Adrenal gland (tissue), 12 donors: ENCODE results near the gene DSTN. TPM values are rescaled to one million over a fixed set of nuclear protein-coding genes. Genes with fewer than 3 reads are reported as not detected.

Experiments used
- DNase-seq, 7 donors: peaks; one replicate each; pipeline ENCODE4 v3.0.0-alpha.2; 2019 to 2020
- H3K27ac ChIP-seq, 5 donors: fragments of 200-600 bp; sonication (generic) in 4 of 5; 1 replicate in 3 of 5; 2 replicates in 2 of 5; pipeline versions ENCODE4 v1.5.1 to v1.8.0; 2016 to 2020; ENCODE audit warnings: mild to moderate bottlenecking in 1 of 5
- H3K27me3 ChIP-seq: fragments of 200-600 bp; 2 replicates; pipeline ENCODE4 v1.8.0; 2021
- H3K36me3 ChIP-seq, 2 donors: fragments of 200-600 bp; replicated peaks in 1 of 2; 1 replicate in 1 of 2; 2 replicates in 1 of 2; pipeline versions ENCODE4 v1.5.1 to v1.8.0; 2018 to 2022
- H3K4me1 ChIP-seq, 2 donors: fragments of 200-600 bp; replicated peaks in 1 of 2; 1 replicate in 1 of 2; 2 replicates in 1 of 2; pipeline versions ENCODE4 v1.5.1 to v1.8.0; 2018 to 2021
- H3K4me3 ChIP-seq, 4 donors: fragments of 200-600 bp; sonication (generic) in 3 of 4; one replicate each; pipeline ENCODE4 v1.5.1; 2016 to 2018
- H3K9me3 ChIP-seq, 3 donors: fragments of 200-600 bp; sonication (generic) in 1 of 3; replicated peaks in 1 of 3; 1 replicate in 2 of 3; 2 replicates in 1 of 3; pipeline versions ENCODE4 v1.5.1 to v1.8.0; 2016 to 2021
- POLR2A ChIP-seq, 2 donors: fragments of 450-650 bp; IDR thresholded peaks; one replicate each; pipeline ENCODE4 v1.6.1; 2017; ENCODE audit warnings: antibody characterized with exemption in 2 of 2, mild to moderate bottlenecking in 2 of 2, moderate library complexity in 1 of 2
- WGBS, 4 donors: extraction: QIAGEN DNeasy Blood & Tissue Kit in 2 of 4; methylation state at CpG; one replicate each; pipeline versions ENCODE4 v1.1.5 to v1.1.7; 2013 to 2017; 5-methylcytosine and 5-hydroxymethylcytosine counted together
- intact Hi-C, 2 donors: fragments of 100-400 bp; cut with DNase I; formaldehyde crosslinking; loops; one replicate each; pipeline versions ENCODE4 v1.14.1 to v1.15.0; 2022 to 2023
- polyA plus RNA-seq, 3 donors: library from polyadenylated mRNA; stranded (reverse); fragments of 200-250 nt in 2 of 3; fragments of 350-450 nt in 1 of 3; fragmentation: Illumina TruSeq in 1 of 3; extraction: RNeasy Lipid Tissue Mini Kit (QIAGEN cat#74804) in 1 of 3; gene quantifications; one replicate each; pipeline ENCODE4 v1.2.3, GENCODE V29; 2013 to 2014
- total RNA-seq, 9 donors: library from RNA; depleted of rRNA in 4 of 9; stranded (reverse); fragments of >200 nt in 4 of 9; fragments of 120-200 nt in 1 of 9; fragmentation: NEBNext Ultra II Directional in 1 of 9; extraction: Animal tissue kit (Norgen Biotek cat#: 25700) in 1 of 9; gene quantifications; one replicate each; pipeline versions ENCODE4 v1.1.0 to v1.2.4, GENCODE V29; 2013 to 2023
- TF ChIP-seq, protein P1 (sequence below), 6 experiments: fragments of 450-650 bp in 4 of 6; fragments of 200-600 bp in 2 of 6; sonication (generic) in 1 of 6; IDR thresholded peaks; 1 replicate in 5 of 6; 2 replicates in 1 of 6; pipeline versions ENCODE4 v1.5.1 to v1.8.0; 2016 to 2021; ENCODE audit warnings: antibody characterized with exemption in 6 of 6, mild to moderate bottlenecking in 2 of 6, moderate library complexity in 1 of 6
- donor health status: healthy with polysubstance abuse.
- donor health status: Bipolar disorder and iron deficiency.
- donor health status: DM: yes; HTN: yes; CAD: no.
- donor health status: DM: no; HTN: no; CAD: no.
- donor health status: DM: no; HTN: no; CAD: no.
- donor health status: DM: yes; HTN: yes; CAD: no.

Gene DSTN
- total and polyA plus RNA-seq, 12 donors = 184 to 552 (median 273) TPM

DNA sequence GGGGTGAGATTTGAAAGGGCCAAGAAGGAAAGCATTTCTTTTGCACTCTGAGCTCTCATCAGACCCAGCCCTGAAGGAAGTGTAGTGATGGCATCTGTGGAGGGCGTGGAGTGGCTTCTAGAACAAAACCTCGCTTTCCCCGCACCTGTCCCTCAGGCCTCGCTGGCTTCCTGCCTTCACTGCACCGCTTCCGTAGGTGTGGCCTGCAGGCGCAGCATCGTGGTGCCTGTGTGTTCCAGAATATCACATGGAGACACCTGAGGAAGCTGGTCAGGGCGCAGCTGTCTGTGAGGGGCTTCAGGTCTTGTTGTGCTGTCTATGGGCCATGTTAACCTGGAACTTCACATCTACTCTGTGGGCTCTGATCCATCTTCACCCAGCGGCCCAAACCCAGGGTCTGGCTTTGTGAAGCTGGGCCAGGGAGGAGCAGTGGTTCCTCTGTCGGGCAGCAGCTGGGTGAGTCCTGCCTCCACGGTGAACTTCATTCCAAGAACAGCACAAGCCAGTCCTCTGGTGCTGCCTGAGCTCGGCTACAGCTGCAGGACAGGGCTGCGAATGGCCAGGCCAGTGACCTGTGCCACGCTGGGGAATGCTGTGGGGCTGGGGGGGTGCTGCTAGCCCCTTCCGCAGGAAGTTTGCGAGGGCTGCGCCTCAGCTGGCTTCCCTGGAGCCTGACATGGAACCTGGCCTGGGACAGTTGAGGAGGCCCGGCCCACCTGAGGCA, 40.9 kb downstream of the DSTN start:
- peak overlapping the region in 2 of 5 donors; percentile 69 to 71 for H3K27ac ChIP-seq
- H3K9me3 ChIP-seq = no peaks in the 10 kb centered on the region
- peaks cover 0 to 29% of the 10 kb centered on the region in 2 donors for H3K36me3 ChIP-seq
- no peak overlapping the region for H3K4me3 ChIP-seq
- TF ChIP-seq POLR2A (IDR thresholded peaks at IDR 0.05) = no peak
- TF ChIP-seq, protein P1, sequence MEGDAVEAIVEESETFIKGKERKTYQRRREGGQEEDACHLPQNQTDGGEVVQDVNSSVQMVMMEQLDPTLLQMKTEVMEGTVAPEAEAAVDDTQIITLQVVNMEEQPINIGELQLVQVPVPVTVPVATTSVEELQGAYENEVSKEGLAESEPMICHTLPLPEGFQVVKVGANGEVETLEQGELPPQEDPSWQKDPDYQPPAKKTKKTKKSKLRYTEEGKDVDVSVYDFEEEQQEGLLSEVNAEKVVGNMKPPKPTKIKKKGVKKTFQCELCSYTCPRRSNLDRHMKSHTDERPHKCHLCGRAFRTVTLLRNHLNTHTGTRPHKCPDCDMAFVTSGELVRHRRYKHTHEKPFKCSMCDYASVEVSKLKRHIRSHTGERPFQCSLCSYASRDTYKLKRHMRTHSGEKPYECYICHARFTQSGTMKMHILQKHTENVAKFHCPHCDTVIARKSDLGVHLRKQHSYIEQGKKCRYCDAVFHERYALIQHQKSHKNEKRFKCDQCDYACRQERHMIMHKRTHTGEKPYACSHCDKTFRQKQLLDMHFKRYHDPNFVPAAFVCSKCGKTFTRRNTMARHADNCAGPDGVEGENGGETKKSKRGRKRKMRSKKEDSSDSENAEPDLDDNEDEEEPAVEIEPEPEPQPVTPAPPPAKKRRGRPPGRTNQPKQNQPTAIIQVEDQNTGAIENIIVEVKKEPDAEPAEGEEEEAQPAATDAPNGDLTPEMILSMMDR (IDR thresholded peaks at IDR 0.05) = no peak
- intact Hi-C loops = loop anchor here in 1 of 2 donors (5.0 kb wide), 1 partner anchor 33 kb away; no protein-coding TSS in a partner anchor
- peaks cover 8 to 20% of the 10 kb centered on the region in 2 donors for H3K4me1 ChIP-seq
- H3K27me3 ChIP-seq = no peaks in the 10 kb centered on the region
- 70 to 81% (median 77%) methylated on average over 11 to 19 of the region's 19 CpGs for WGBS, 4 donors
- DNase-seq = peak in 2 of 7 donors; percentile 23 to 58

DNA sequence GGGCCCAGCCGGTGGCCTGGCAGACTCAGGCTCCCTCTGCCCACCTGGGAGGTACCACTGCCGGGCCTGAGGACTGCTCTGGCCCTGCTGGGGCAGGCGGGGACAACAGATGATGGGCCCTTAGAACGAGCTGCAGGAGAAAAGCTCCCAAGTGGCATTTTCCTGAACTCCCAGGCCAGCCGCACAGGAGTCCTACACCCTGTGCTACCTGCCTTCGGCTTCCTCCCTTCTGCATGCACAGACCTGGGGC, 41.3 kb downstream of the DSTN start:
- H3K36me3 ChIP-seq = peaks cover 0 to 34% of the 10 kb centered on the region in 2 donors
- TF ChIP-seq POLR2A (IDR thresholded peaks at IDR 0.05) = no peak
- TF ChIP-seq, protein P1 (IDR thresholded peaks at IDR 0.05) = peak in 1 of 6 experiments; percentile 37
- WGBS, 4 donors = 68 to 100% (median 85%) methylated on average over 1 to 6 of the region's 6 CpGs
- no peak for DNase-seq
- H3K27me3 ChIP-seq = no peaks in the 10 kb centered on the region
- intact Hi-C loops = loop anchor here in 1 of 2 donors (5.0 kb wide), 1 partner anchor 34 kb away; no protein-coding TSS in a partner anchor
- H3K9me3 ChIP-seq = no peaks in the 10 kb centered on the region
- peak overlapping the region in 2 of 5 donors; percentile 69 to 71 for H3K27ac ChIP-seq
- H3K4me3 ChIP-seq = no peak overlapping the region
- peaks cover 8 to 17% of the 10 kb centered on the region in 2 donors for H3K4me1 ChIP-seq

DNA sequence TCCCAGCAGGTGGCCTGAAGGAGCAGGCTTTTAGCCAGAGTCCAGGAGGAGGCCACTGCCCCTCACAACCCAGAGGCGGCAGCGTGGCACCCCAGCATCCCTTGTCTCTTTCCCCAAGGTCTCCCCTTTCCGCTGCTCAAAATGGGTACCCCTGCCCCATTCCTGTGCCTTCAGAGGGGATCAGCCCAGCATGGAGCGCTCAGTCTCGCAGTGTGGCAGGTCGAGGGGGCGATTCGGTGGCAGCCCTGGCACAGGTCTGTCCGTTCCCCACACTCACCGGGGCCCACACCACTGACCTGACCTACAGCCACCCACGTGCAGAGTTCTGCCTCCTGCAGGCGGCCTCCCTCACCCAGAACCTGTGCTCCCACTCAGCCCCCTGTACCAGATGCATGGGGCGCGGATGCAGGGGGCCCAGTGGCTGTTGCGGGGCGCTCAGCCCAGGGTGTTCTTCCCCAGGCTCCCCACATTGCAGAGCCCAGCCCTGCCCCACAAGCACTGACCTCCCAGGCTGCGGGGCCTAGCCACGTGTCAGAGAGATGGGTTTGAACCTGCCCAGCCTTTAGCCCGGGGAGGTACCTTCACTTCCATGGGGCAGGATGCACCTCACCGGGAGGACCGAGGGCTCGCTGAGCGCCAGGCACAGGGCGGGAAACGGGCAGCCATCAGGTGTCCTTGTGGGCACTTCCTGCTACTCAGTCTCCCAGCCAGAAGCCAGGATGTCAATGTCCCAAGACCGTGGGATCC, 41.8 kb downstream of the DSTN start:
- Histone ChIP-seq H3K27me3 (no peaks in the 10 kb centered on the region), H3K36me3 (peaks cover 0 to 39% of the 10 kb centered on the region in 2 donors), H3K9me3 (no peaks in the 10 kb centered on the region), H3K4me3 (no peak overlapping the region), H3K4me1 (peaks cover 8 to 17% of the 10 kb centered on the region in 2 donors), H3K27ac (peak overlapping the region in 3 of 5 donors; percentile 25 to 71 (median 69))
- intact Hi-C loops = loop anchor here in 1 of 2 donors (5.0 kb wide), 1 partner anchor 34 kb away; no protein-coding TSS in a partner anchor
- WGBS, 4 donors = 59 to 90% (median 76%) methylated on average over 9 to 26 of the region's 26 CpGs
- TF ChIP-seq POLR2A (IDR thresholded peaks at IDR 0.05) = no peak
- TF ChIP-seq, protein P1 (IDR thresholded peaks at IDR 0.05) = peak in 5 of 6 experiments; percentile 19 to 52 (median 36)
- DNase-seq = peak in 3 of 7 donors; percentile 39 to 63 (median 39)
